Transverse colon (tissue), 4 donors: ENCODE results near the gene RGS11. TPM values are rescaled to one million over a fixed set of nuclear protein-coding genes. Genes with fewer than 3 reads are reported as not detected.

Experiments
- DNase-seq: peaks from one replicate; pipeline ENCODE4 v3.0.0-alpha.2; 2019
- H3K27ac ChIP-seq, 4 donors: fragments of 200-600 bp; sonication (generic); 2 replicates each; pipeline ENCODE4 v1.5.1; 2016 to 2018; ENCODE audit warnings: inconsistent platforms in 4 of 4
- H3K27me3 ChIP-seq: fragments of 200-600 bp; sonication (generic); 2 replicates; pipeline ENCODE4 v1.5.1; 2017; ENCODE audit warnings: inconsistent platforms
- H3K36me3 ChIP-seq, 4 donors: fragments of 200-600 bp; sonication (generic); 2 replicates each; pipeline ENCODE4 v1.5.1; 2017 to 2019; ENCODE audit warnings: inconsistent platforms in 4 of 4
- H3K4me1 ChIP-seq, 4 donors: fragments of 200-600 bp; sonication (generic); 2 replicates each; pipeline ENCODE4 v1.5.1; 2017 to 2020; ENCODE audit warnings: inconsistent platforms in 4 of 4
- H3K4me3 ChIP-seq, 4 donors: fragments of 200-600 bp; sonication (generic); 1 replicate in 1 of 4; 2 replicates in 3 of 4; pipeline versions ENCODE4 v1.5.1 to v1.6.1; 2017 to 2019; ENCODE audit warnings: inconsistent platforms in 4 of 4
- H3K9me3 ChIP-seq, 2 donors: fragments of 200-600 bp; sonication (generic); 2 replicates each; pipeline ENCODE4 v1.5.1; 2017 to 2019; ENCODE audit warnings: inconsistent platforms in 2 of 2
- EP300 ChIP-seq: sonication (generic); formaldehyde crosslinking; IDR thresholded peaks from one replicate; pipeline ENCODE4 v1.6.1; 2017; ENCODE audit warnings: antibody characterized with exemption, low read depth
- POLR2A ChIP-seq: fragments of 450-650 bp; IDR thresholded peaks from one replicate; pipeline ENCODE4 v1.6.1; 2016; ENCODE audit warnings: antibody characterized with exemption, mild to moderate bottlenecking, moderate library complexity
- POLR2AphosphoS5 ChIP-seq, 3 donors: sonication (generic); formaldehyde crosslinking; IDR thresholded peaks; one replicate each; pipeline ENCODE4 v1.6.1; 2016; ENCODE audit warnings: antibody characterized with exemption in 3 of 3
- WGBS, 2 donors: methylation state at CpG; one replicate each; pipeline ENCODE4 v1.1.5; 2018; ENCODE audit warnings: low coverage in 1 of 2; 5-methylcytosine and 5-hydroxymethylcytosine counted together
- in situ Hi-C, 4 donors: fragments of 200-750 bp; cut with MboI; loops; one replicate each; pipeline versions ENCODE4 v1.15.0 to v1.15.1; 2017; ENCODE audit warnings: low sequenced_read_pairs in 3 of 4, low pct_ligation_motif_present in 1 of 4, low pct_unique_long_range_greater_than_20kb in 1 of 4
- intact Hi-C: fragments of 100-400 bp; cut with DNase I; formaldehyde crosslinking; loops from one replicate; pipeline ENCODE4 v1.15.1; 2023; ENCODE audit warnings: low total_unique reads
- total RNA-seq, 4 donors: library from RNA; depleted of rRNA; stranded (reverse); fragments of >200 nt; gene quantifications; one replicate each; pipeline ENCODE4 v1.1.0, GENCODE V29; 2016
- TF ChIP-seq, protein P1 (sequence below), 5 experiments: fragments of 200-600 bp in 3 of 5; fragments of 450-650 bp in 2 of 5; sonication (generic) in 3 of 5; IDR thresholded peaks; 1 replicate in 2 of 5; 2 replicates in 3 of 5; pipeline ENCODE4 v1.5.1; 2016 to 2017; ENCODE audit warnings: antibody characterized with exemption in 5 of 5, inconsistent platforms in 3 of 5, mild to moderate bottlenecking in 2 of 5, moderate library complexity in 1 of 5

Gene RGS11
- total RNA-seq, 4 donors from 2014 or later, result 2.0 to 24.3 (median 6.7) TPM

GRCh38 chr16:265711-266110 is 10.0 kb downstream of the RGS11 start:
- H3K9me3 ChIP-seq, result no peaks in the 10 kb centered on the region
- H3K27me3 ChIP-seq, result no peaks in the 10 kb centered on the region
- in situ Hi-C loops, result no loop called here
- WGBS, 2 donors, result 77% methylated on average over 11 of the region's 12 CpGs; no CpG with 5 or more reads in 1 of the 2 donors
- TF ChIP-seq, protein P1, sequence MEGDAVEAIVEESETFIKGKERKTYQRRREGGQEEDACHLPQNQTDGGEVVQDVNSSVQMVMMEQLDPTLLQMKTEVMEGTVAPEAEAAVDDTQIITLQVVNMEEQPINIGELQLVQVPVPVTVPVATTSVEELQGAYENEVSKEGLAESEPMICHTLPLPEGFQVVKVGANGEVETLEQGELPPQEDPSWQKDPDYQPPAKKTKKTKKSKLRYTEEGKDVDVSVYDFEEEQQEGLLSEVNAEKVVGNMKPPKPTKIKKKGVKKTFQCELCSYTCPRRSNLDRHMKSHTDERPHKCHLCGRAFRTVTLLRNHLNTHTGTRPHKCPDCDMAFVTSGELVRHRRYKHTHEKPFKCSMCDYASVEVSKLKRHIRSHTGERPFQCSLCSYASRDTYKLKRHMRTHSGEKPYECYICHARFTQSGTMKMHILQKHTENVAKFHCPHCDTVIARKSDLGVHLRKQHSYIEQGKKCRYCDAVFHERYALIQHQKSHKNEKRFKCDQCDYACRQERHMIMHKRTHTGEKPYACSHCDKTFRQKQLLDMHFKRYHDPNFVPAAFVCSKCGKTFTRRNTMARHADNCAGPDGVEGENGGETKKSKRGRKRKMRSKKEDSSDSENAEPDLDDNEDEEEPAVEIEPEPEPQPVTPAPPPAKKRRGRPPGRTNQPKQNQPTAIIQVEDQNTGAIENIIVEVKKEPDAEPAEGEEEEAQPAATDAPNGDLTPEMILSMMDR (IDR thresholded peaks at IDR 0.05), result no peak
- TF ChIP-seq EP300, result no peak
- TF ChIP-seq POLR2A, result no peak
- TF ChIP-seq POLR2AphosphoS5 (IDR thresholded peaks at IDR 0.05), result no peak
- no peak overlapping the region for H3K4me3 ChIP-seq
- no peak for DNase-seq
- no peak overlapping the region for H3K27ac ChIP-seq
- peaks cover 0 to 18% (median 7%) of the 10 kb centered on the region in 4 donors for H3K36me3 ChIP-seq
- peaks cover 0 to 11% (median 5%) of the 10 kb centered on the region in 4 donors for H3K4me1 ChIP-seq
- intact Hi-C loops, result no loop called here

- in situ Hi-C loops, result no loop called here
- peaks cover 0 to 22% (median 7%) of the 10 kb centered on the region in 4 donors for H3K36me3 ChIP-seq
- WGBS, 2 donors, result 88% methylated on average over 14 of the region's 14 CpGs; no CpG with 5 or more reads in 1 of the 2 donors
- peaks cover 0 to 11% (median 5%) of the 10 kb centered on the region in 4 donors for H3K4me1 ChIP-seq
- DNase-seq, result no peak
- no peaks in the 10 kb centered on the region for H3K9me3 ChIP-seq
- intact Hi-C loops, result no loop called here
- no peaks in the 10 kb centered on the region for H3K27me3 ChIP-seq
- TF ChIP-seq POLR2A, result no peak
- TF ChIP-seq, protein P1 (IDR thresholded peaks at IDR 0.05), result no peak
- TF ChIP-seq EP300, result no peak
- no peak for TF ChIP-seq POLR2AphosphoS5 (IDR thresholded peaks at IDR 0.05)
- no peak overlapping the region for H3K4me3 ChIP-seq
- no peak overlapping the region for H3K27ac ChIP-seq
Observed at GRCh38 chr16:265002-265529, 10.7 kb downstream of the RGS11 start.

DNA sequence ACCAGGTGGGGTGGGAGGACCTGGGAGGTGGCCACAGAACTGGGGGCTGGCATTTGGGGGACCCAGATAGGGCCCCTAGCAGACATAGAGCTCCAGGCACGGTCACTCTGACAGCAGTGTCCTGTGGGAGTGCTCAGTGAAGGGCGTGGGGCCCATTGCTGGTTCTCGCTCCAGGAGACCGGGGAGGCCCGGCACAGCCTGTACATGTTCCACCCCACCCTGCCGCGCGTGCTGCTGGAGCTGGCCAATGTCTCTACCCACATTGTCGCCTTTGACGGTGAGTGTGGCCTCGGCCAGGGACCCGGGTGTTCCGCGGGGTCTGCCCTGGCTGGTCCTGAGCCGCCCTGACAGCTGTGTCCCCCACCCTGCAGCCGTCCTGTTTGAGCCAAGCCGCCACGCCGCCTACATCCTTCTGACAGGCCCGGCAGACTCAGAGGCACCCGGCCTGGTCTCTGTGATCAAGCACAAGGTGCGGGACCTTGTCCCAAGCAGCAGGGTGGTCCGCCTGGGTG is 11.2 kb downstream of the RGS11 start:
- DNase-seq, result no peak
- H3K27ac ChIP-seq, result no peak overlapping the region

GRCh38 chr16:263944-264343 is 11.8 kb downstream of the RGS11 start:
- H3K4me1 ChIP-seq, result peaks cover 0 to 11% (median 5%) of the 10 kb centered on the region in 4 donors
- H3K4me3 ChIP-seq, result no peak overlapping the region
- intact Hi-C loops (no loop called here), in situ Hi-C loops (no loop called here)
- TF ChIP-seq, protein P1 (IDR thresholded peaks at IDR 0.05), result no peak
- TF ChIP-seq POLR2AphosphoS5 (IDR thresholded peaks at IDR 0.05) (no peak), POLR2A (no peak), EP300 (no peak)
- H3K36me3 ChIP-seq, result peaks cover 0 to 29% (median 7%) of the 10 kb centered on the region in 4 donors
- no peaks in the 10 kb centered on the region for H3K27me3 ChIP-seq
- WGBS, 2 donors, result 89% methylated on average over 17 of the region's 17 CpGs; no CpG with 5 or more reads in 1 of the 2 donors
- H3K9me3 ChIP-seq, result no peaks in the 10 kb centered on the region
- no peak overlapping the region for H3K27ac ChIP-seq
- DNase-seq, result no peak

More for the DNA sequence above, 11.2 kb downstream of the RGS11 start:
- no peaks in the 10 kb centered on the region for H3K9me3 ChIP-seq
- no peak overlapping the region for H3K4me3 ChIP-seq
- H3K27me3 ChIP-seq, result no peaks in the 10 kb centered on the region
- H3K4me1 ChIP-seq, result peaks cover 0 to 11% (median 5%) of the 10 kb centered on the region in 4 donors
- peaks cover 0 to 28% (median 7%) of the 10 kb centered on the region in 4 donors for H3K36me3 ChIP-seq
- intact Hi-C loops, result no loop called here
- WGBS, 2 donors, result 92% methylated on average over 9 of the region's 23 CpGs; no CpG with 5 or more reads in 1 of the 2 donors
- TF ChIP-seq POLR2A, result no peak
- no peak for TF ChIP-seq EP300
- TF ChIP-seq, protein P1 (IDR thresholded peaks at IDR 0.05), result no peak
- no peak for TF ChIP-seq POLR2AphosphoS5 (IDR thresholded peaks at IDR 0.05)
- in situ Hi-C loops, result no loop called here
